ENCODE results near the gene ALDH1A2. TPM values are rescaled to one million over a fixed set of nuclear protein-coding genes. Genes with fewer than 3 reads are reported as not detected.
"Not testable (repeated sequence)": the region's sequence is repeated elsewhere in the genome, so short reads cannot be mapped to it uniquely, and the experiment has no call there.

Gene ALDH1A2
- total RNA-seq, 6 experiments from 2014 or later = 4.3 to 33.2 (median 10.8) TPM

GRCh38 chr15:58002338-58003126 is 63.0 kb downstream of the ALDH1A2 start:
- WGBS (ENCODE audit: insufficient coverage, low coverage, low lambda C conversion rate, missing lambda C conversion rate) = 64% methylated on average over 6 of the region's 6 CpGs
- TF ChIP-seq POLR2A (IDR thresholded peaks at IDR 0.05) (no peak), CTCF (IDR thresholded peaks at IDR 0.05) (no peak)
- no peak for DNase-seq
- H3K27me3 ChIP-seq = no peaks in the 10 kb centered on the region
- intact Hi-C loops (cut with DNase I) = no loop called here
- H3K36me3 ChIP-seq = no peaks in the 10 kb centered on the region
- no peak overlapping the region for H3K4me3 ChIP-seq
- no peak for ATAC-seq
- H3K4me1 ChIP-seq = no peaks in the 10 kb centered on the region
- no peak overlapping the region for H3K27ac ChIP-seq
- peaks cover 0 to 3% (median 0%) of the 10 kb centered on the region in 4 donors for H3K9me3 ChIP-seq

- H3K4me1 ChIP-seq; H3K27ac ChIP-seq; DNase-seq; intact Hi-C loops (cut with DNase I); H3K36me3 ChIP-seq; H3K4me3 ChIP-seq; ATAC-seq; H3K9me3 ChIP-seq; H3K27me3 ChIP-seq: not testable (repeated sequence)
- WGBS (ENCODE audit: insufficient coverage, low coverage, low lambda C conversion rate, missing lambda C conversion rate) = 59% methylated on average over 2 of the region's 2 CpGs
These were observed 65.8 kb downstream of the ALDH1A2 start for GRCh38 chr15:57999699-58000098.

GRCh38 chr15:57996561-57996960 is 69.0 kb downstream of the ALDH1A2 start:
- Histone ChIP-seq H3K9me3 (no peaks in the 10 kb centered on the region), H3K36me3 (no peaks in the 10 kb centered on the region), H3K27me3 (no peaks in the 10 kb centered on the region), H3K4me3 (no peak overlapping the region), H3K27ac (no peak overlapping the region), H3K4me1 (no peaks in the 10 kb centered on the region)
- 87% methylated on average over 1 of the region's 1 CpG for WGBS (ENCODE audit: insufficient coverage, low coverage, low lambda C conversion rate, missing lambda C conversion rate)
- intact Hi-C loops (cut with DNase I) = no loop called here
- DNase-seq = no peak
- TF ChIP-seq POLR2A (IDR thresholded peaks at IDR 0.05) (no peak), CTCF (IDR thresholded peaks at IDR 0.05) (no peak)
- ATAC-seq = no peak

GRCh38 chr15:57994221-57995049 is 71.1 kb downstream of the ALDH1A2 start:
- H3K36me3 ChIP-seq = no peaks in the 10 kb centered on the region
- DNase-seq = no peak
- TF ChIP-seq POLR2A (IDR thresholded peaks at IDR 0.05) = no peak
- TF ChIP-seq CTCF (IDR thresholded peaks at IDR 0.05) = no peak
- H3K27ac ChIP-seq = no peak overlapping the region
- WGBS (ENCODE audit: insufficient coverage, low coverage, low lambda C conversion rate, missing lambda C conversion rate) = 81% methylated on average over 3 of the region's 3 CpGs
- ATAC-seq = no peak
- no peaks in the 10 kb centered on the region for H3K9me3 ChIP-seq
- no peaks in the 10 kb centered on the region for H3K27me3 ChIP-seq
- intact Hi-C loops (cut with DNase I) = no loop called here
- H3K4me3 ChIP-seq = no peak overlapping the region
- no peaks in the 10 kb centered on the region for H3K4me1 ChIP-seq

All from right lobe of liver (tissue), 6 donors.